HL-60 (cell line): ENCODE results near the gene SECISBP2.

Source experiments
- GABPA ChIP-seq: IDR thresholded peaks from 2 replicates; pipeline ENCODE4 v1.6.1; 2012; ENCODE audit warnings: low read depth
- POLR2AphosphoS5 ChIP-seq: IDR thresholded peaks from 2 replicates; pipeline ENCODE4 v1.6.1; 2012; ENCODE audit warnings: low read depth
- TF ChIP-seq, protein P1 (sequence below): IDR thresholded peaks from one replicate; pipeline ENCODE4 v1.5.1; 2011; ENCODE audit warnings: low read length, control low read depth, inconsistent platforms; ENCODE audit not compliant: insufficient read depth

DNA sequence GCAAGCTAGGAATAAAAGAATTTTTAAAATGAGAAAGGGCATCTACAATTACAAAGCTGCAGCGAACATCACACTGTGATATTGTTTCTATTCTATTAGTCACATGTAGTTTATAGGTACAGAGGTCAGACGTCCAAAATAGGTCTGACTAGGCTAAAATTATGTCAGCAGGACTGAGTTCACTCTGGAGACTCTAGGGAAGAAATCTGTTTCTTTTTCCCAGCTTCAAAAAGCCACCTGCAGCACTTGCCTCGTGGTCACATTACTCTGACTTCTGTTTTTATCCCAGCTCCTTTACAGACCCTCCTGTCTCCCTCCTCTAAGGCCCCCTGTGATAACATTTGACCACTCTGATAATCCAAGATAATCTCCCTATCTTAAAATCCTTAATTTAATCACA is 12.4 kb upstream of the SECISBP2 start:
- TF ChIP-seq, protein P1, sequence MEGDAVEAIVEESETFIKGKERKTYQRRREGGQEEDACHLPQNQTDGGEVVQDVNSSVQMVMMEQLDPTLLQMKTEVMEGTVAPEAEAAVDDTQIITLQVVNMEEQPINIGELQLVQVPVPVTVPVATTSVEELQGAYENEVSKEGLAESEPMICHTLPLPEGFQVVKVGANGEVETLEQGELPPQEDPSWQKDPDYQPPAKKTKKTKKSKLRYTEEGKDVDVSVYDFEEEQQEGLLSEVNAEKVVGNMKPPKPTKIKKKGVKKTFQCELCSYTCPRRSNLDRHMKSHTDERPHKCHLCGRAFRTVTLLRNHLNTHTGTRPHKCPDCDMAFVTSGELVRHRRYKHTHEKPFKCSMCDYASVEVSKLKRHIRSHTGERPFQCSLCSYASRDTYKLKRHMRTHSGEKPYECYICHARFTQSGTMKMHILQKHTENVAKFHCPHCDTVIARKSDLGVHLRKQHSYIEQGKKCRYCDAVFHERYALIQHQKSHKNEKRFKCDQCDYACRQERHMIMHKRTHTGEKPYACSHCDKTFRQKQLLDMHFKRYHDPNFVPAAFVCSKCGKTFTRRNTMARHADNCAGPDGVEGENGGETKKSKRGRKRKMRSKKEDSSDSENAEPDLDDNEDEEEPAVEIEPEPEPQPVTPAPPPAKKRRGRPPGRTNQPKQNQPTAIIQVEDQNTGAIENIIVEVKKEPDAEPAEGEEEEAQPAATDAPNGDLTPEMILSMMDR, result no peak
- TF ChIP-seq POLR2AphosphoS5 (no peak), GABPA (no peak)
